Endothelial cell (in vitro differentiated cells): Measurements from ENCODE around the gene SLMAP. TPM values are rescaled to one million over a fixed set of nuclear protein-coding genes. Genes with fewer than 3 reads are reported as not detected.

ENCODE experiments used
- DNase-seq: peaks from one replicate; pipeline ENCODE4 v3.0.0; 2021; ENCODE audit warnings: low spot score
- H3K27ac Mint-ChIP-seq: one replicate; pipeline ENCODE4 v1.8.0; 2021; ENCODE audit warnings: mixed read lengths, inconsistent platforms; ENCODE audit not compliant: unreplicated experiment
- H3K27me3 Mint-ChIP-seq: one replicate; pipeline ENCODE4 v1.8.0; 2021; ENCODE audit warnings: mild to moderate bottlenecking, moderate library complexity, mixed read lengths, inconsistent platforms; ENCODE audit not compliant: unreplicated experiment
- H3K36me3 Mint-ChIP-seq: one replicate; pipeline ENCODE4 v1.8.0; 2021; ENCODE audit warnings: mild to moderate bottlenecking, low read depth, mixed read lengths, inconsistent platforms; ENCODE audit not compliant: unreplicated experiment
- H3K4me1 Mint-ChIP-seq: one replicate; pipeline ENCODE4 v1.8.0; 2021; ENCODE audit warnings: mild to moderate bottlenecking, mixed read lengths, inconsistent platforms; ENCODE audit not compliant: unreplicated experiment
- H3K4me3 Mint-ChIP-seq: one replicate; pipeline ENCODE4 v1.8.0; 2021; ENCODE audit warnings: mild to moderate bottlenecking, mixed read lengths, inconsistent platforms; ENCODE audit not compliant: unreplicated experiment
- H3K9me3 Mint-ChIP-seq: one replicate; pipeline ENCODE4 v1.8.0; 2021; ENCODE audit warnings: mixed read lengths, inconsistent platforms; ENCODE audit not compliant: unreplicated experiment
- total RNA-seq: library from RNA; stranded (reverse); fragmentation: NEBNext Ultra II Directional; extraction: Animal tissue kit (Norgen Biotek cat#: 25700); gene quantifications from one replicate; pipeline ENCODE4 v1.2.1, GENCODE V29; 2021; ENCODE audit not compliant: unreplicated experiment
- TF ChIP-seq, protein P1 (sequence below): fragments of 200-600 bp; sonication (generic); IDR thresholded peaks from one replicate; pipeline ENCODE4 v1.5.0; 2021; ENCODE audit warnings: antibody characterized with exemption; ENCODE audit not compliant: unreplicated experiment

The SLMAP gene
- total RNA-seq, 1 donor from 2014 or later = 45.7 TPM

DNA sequence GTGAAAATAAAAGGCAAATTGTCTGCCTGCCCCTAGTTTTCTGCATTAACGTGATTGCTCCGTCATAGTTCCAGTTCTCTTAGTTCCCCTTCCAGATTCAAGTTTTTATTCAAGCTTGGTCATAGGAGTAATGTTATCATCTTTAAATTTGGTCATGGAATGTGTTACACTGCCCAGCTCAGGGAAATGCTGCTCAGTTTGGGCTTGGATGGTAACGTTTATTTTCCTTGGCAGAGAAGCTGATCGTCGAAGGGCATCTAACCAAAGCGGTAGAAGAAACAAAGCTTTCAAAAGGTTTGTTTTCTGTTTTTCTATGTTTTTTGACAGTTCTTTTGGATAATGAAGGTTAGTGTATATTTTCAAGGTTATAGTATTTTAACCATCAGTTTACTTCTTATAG is 133.7 kb downstream of the SLMAP start:
- Mint-ChIP-seq H3K27ac (no peak overlapping the region), H3K36me3 (peaks cover 10% of the 10 kb centered on the region), H3K4me1 (no peaks in the 10 kb centered on the region), H3K27me3 (no peaks in the 10 kb centered on the region), H3K9me3 (no peaks in the 10 kb centered on the region), H3K4me3 (no peak overlapping the region)
- TF ChIP-seq, protein P1, sequence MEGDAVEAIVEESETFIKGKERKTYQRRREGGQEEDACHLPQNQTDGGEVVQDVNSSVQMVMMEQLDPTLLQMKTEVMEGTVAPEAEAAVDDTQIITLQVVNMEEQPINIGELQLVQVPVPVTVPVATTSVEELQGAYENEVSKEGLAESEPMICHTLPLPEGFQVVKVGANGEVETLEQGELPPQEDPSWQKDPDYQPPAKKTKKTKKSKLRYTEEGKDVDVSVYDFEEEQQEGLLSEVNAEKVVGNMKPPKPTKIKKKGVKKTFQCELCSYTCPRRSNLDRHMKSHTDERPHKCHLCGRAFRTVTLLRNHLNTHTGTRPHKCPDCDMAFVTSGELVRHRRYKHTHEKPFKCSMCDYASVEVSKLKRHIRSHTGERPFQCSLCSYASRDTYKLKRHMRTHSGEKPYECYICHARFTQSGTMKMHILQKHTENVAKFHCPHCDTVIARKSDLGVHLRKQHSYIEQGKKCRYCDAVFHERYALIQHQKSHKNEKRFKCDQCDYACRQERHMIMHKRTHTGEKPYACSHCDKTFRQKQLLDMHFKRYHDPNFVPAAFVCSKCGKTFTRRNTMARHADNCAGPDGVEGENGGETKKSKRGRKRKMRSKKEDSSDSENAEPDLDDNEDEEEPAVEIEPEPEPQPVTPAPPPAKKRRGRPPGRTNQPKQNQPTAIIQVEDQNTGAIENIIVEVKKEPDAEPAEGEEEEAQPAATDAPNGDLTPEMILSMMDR = no peak
- DNase-seq = no peak

DNA sequence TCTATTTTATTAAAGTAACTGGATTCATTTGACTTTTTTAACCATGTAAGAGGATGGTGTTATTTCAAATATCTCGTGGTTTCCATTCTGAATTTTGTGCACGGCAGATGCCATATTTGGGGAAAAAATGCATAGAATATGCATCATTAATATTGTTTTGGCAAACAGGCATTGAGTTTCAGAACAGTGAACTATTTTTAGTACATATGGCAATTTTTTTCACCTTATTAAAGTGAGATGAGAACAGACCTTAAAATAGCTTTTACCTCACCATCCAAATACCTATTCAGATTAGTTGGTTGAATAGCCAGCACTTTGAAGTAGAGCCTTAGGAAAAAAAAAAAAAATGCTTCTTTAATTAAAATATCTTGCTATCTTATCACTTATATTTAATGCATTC is 134.8 kb downstream of the SLMAP start:
- Mint-ChIP-seq H3K36me3 (peaks cover 10% of the 10 kb centered on the region), H3K27me3 (no peaks in the 10 kb centered on the region), H3K4me1 (no peaks in the 10 kb centered on the region), H3K9me3 (no peaks in the 10 kb centered on the region), H3K4me3 (no peak overlapping the region), H3K27ac (no peak overlapping the region)
- no peak for DNase-seq
- TF ChIP-seq, protein P1 = no peak

DNA sequence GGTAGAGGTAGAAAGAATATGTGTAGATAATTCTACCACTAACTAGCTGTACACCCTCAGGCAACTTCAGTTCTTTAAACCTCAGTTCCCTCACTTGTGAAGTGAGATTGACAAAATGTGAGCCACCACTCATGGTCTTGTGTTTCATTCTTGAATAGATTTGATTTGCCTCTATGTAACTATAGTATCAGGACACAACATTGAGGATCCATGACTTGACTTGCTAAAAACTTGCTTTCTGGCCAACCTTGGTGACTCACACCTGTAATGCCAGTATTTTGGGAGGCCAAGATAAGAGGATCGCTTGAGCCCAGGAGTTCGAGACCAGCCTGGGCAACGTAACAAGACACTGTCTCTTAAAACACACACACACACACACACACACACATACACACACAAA is 136.3 kb downstream of the SLMAP start:
- TF ChIP-seq, protein P1 = no peak
- Mint-ChIP-seq H3K4me3 (no peak overlapping the region), H3K27ac (no peak overlapping the region), H3K4me1 (no peaks in the 10 kb centered on the region), H3K36me3 (peaks cover 4% of the 10 kb centered on the region), H3K27me3 (no peaks in the 10 kb centered on the region), H3K9me3 (no peaks in the 10 kb centered on the region)
- DNase-seq = no peak

DNA sequence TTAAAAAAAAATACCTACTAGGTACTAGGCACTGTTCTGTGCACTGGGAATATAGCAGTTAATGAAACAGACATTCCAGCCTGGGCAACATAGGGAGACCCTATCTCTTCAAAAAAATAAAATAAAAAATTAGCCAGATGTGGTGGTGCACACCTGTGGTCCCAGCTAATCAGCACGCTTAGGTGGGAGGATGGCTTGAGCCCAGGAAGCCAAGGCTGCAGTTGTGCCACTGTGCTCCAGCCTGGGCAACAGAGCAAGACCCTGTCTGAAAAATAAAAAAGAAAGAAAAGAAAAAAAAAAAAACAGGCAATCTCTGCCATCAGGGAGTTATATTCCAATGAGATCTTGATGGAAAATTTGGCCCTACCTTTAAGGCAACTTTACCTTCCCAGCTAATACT is 137.0 kb downstream of the SLMAP start:
- no peaks in the 10 kb centered on the region for H3K4me1 Mint-ChIP-seq
- H3K27me3 Mint-ChIP-seq = no peaks in the 10 kb centered on the region
- no peaks in the 10 kb centered on the region for H3K9me3 Mint-ChIP-seq
- TF ChIP-seq, protein P1 = no peak
- no peak for DNase-seq
- no peak overlapping the region for H3K4me3 Mint-ChIP-seq
- no peak overlapping the region for H3K27ac Mint-ChIP-seq
- H3K36me3 Mint-ChIP-seq = no peaks in the 10 kb centered on the region

DNA sequence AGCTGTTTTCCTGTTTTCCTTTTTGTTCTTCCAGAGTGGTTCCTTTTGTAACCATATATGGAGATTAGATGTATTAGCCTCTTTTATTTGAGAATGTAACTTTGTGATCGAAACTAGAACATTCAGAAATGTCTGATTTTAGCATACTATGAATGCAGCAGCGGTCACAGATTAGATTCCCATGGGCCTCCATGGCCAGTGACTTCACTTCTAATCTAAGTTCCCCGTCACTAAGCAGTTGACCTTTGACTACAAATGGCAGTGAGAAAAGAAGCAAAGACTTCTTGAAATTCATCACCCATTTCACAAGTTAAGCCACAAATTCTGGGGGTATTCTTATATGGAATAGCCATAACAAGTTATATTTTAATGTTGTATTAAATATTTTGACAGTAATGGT is 137.6 kb downstream of the SLMAP start:
- H3K9me3 Mint-ChIP-seq = no peaks in the 10 kb centered on the region
- no peak for DNase-seq
- H3K36me3 Mint-ChIP-seq = no peaks in the 10 kb centered on the region
- H3K4me1 Mint-ChIP-seq = no peaks in the 10 kb centered on the region
- no peak overlapping the region for H3K27ac Mint-ChIP-seq
- H3K27me3 Mint-ChIP-seq = no peaks in the 10 kb centered on the region
- TF ChIP-seq, protein P1 = no peak
- H3K4me3 Mint-ChIP-seq = no peak overlapping the region
